ENCODE data around the gene DND1. TPM values are rescaled to one million over a fixed set of nuclear protein-coding genes. Genes with fewer than 3 reads are reported as not detected.
"Not testable (repeated sequence)": the region's sequence is repeated elsewhere in the genome, so short reads cannot be mapped to it uniquely, and the experiment has no call there.

The DND1 gene
- polyA plus RNA-seq, 4 donors, result 0.16 to 3.1 (median 1.9) TPM

- Histone ChIP-seq H3K27me3 (ENCODE audit: control insufficient read depth in 3 of 3, insufficient read depth in 3 of 3, low read length in 3 of 3) (peaks cover 0 to 28% (median 0%) of the 10 kb centered on the region in 3 donors), H3K36me3 (ENCODE audit: control insufficient read depth in 3 of 3, insufficient read depth in 2 of 3, low read depth in 1 of 3, low read length in 3 of 3) (no peaks in the 10 kb centered on the region), H3K27ac (ENCODE audit: low read depth in 1 of 3, low read length in 2 of 3) (no peak overlapping the region), H3K4me1 (ENCODE audit: control insufficient read depth in 3 of 3, insufficient read depth in 2 of 3, low read depth in 1 of 3, low read length in 2 of 3) (peaks cover 2 to 6% (median 6%) of the 10 kb centered on the region in 3 donors), H3K4me3 (ENCODE audit: low read depth in 1 of 3, low read length in 3 of 3) (no peak overlapping the region), H3K9me3 (ENCODE audit: control insufficient read depth in 2 of 2, insufficient read depth in 1 of 2, low read depth in 1 of 2, low read length in 1 of 2) (peaks cover 0 to 11% of the 10 kb centered on the region in 2 donors)
- 87 to 93% (median 90%) methylated on average over 4 of the region's 4 CpGs for WGBS, 3 donors
- FAIRE-seq (no peak), DNase-seq (no peak)
These were observed 42.3 kb downstream of the DND1 start for GRCh38 chr5:140631036-140631417.

- Histone ChIP-seq H3K4me1 (ENCODE audit: control insufficient read depth in 3 of 3, insufficient read depth in 2 of 3, low read depth in 1 of 3, low read length in 2 of 3) (peaks cover 2 to 6% (median 6%) of the 10 kb centered on the region in 3 donors), H3K9me3 (ENCODE audit: control insufficient read depth in 2 of 2, insufficient read depth in 1 of 2, low read depth in 1 of 2, low read length in 1 of 2) (peaks cover 0 to 11% of the 10 kb centered on the region in 2 donors), H3K4me3 (ENCODE audit: low read depth in 1 of 3, low read length in 3 of 3) (no peak overlapping the region), H3K36me3 (ENCODE audit: control insufficient read depth in 3 of 3, insufficient read depth in 2 of 3, low read depth in 1 of 3, low read length in 3 of 3) (no peaks in the 10 kb centered on the region), H3K27ac (ENCODE audit: low read depth in 1 of 3, low read length in 2 of 3) (peak overlapping the region in 1 of 3 donors; percentile 27), H3K27me3 (ENCODE audit: control insufficient read depth in 3 of 3, insufficient read depth in 3 of 3, low read length in 3 of 3) (peaks cover 0 to 28% (median 0%) of the 10 kb centered on the region in 3 donors)
- WGBS, 3 donors, result 64 to 77% (median 68%) methylated on average over 2 of the region's 2 CpGs
- DNase-seq, result no peak
- no peak for FAIRE-seq
These were observed 42.9 kb downstream of the DND1 start for GRCh38 chr5:140630292-140631035.

- DNase-seq (no peak), FAIRE-seq (no peak)
- no peak overlapping the region for H3K4me3 ChIP-seq (ENCODE audit: low read depth in 1 of 3, low read length in 3 of 3)
- peaks cover 0 to 25% (median 0%) of the 10 kb centered on the region in 3 donors for H3K27me3 ChIP-seq (ENCODE audit: control insufficient read depth in 3 of 3, insufficient read depth in 3 of 3, low read length in 3 of 3)
- 71 to 88% (median 80%) methylated on average over 1 of the region's 1 CpG for WGBS, 3 donors
- no peaks in the 10 kb centered on the region for H3K36me3 ChIP-seq (ENCODE audit: control insufficient read depth in 3 of 3, insufficient read depth in 2 of 3, low read depth in 1 of 3, low read length in 3 of 3)
- peaks cover 0 to 11% of the 10 kb centered on the region in 2 donors for H3K9me3 ChIP-seq (ENCODE audit: control insufficient read depth in 2 of 2, insufficient read depth in 1 of 2, low read depth in 1 of 2, low read length in 1 of 2)
- H3K4me1 ChIP-seq (ENCODE audit: control insufficient read depth in 3 of 3, insufficient read depth in 2 of 3, low read depth in 1 of 3, low read length in 2 of 3), result peaks cover 2 to 6% (median 6%) of the 10 kb centered on the region in 3 donors
- H3K27ac ChIP-seq (ENCODE audit: low read depth in 1 of 3, low read length in 2 of 3), result no peak overlapping the region
These were observed 44.7 kb downstream of the DND1 start for GRCh38 chr5:140628711-140629110.

GRCh38 chr5:140627972-140628371, 45.4 kb downstream of the DND1 start:
- peaks cover 0 to 11% of the 10 kb centered on the region in 2 donors for H3K9me3 ChIP-seq (ENCODE audit: control insufficient read depth in 2 of 2, insufficient read depth in 1 of 2, low read depth in 1 of 2, low read length in 1 of 2)
- DNase-seq, result no peak
- 88 to 94% (median 91%) methylated on average over 6 of the region's 6 CpGs for WGBS, 3 donors
- peaks cover 0 to 4% (median 3%) of the 10 kb centered on the region in 3 donors for H3K4me1 ChIP-seq (ENCODE audit: control insufficient read depth in 3 of 3, insufficient read depth in 2 of 3, low read depth in 1 of 3, low read length in 2 of 3)
- H3K27me3 ChIP-seq (ENCODE audit: control insufficient read depth in 3 of 3, insufficient read depth in 3 of 3, low read length in 3 of 3), result peaks cover 0 to 22% (median 0%) of the 10 kb centered on the region in 3 donors
- FAIRE-seq, result no peak
- no peak overlapping the region for H3K4me3 ChIP-seq (ENCODE audit: low read depth in 1 of 3, low read length in 3 of 3)
- no peak overlapping the region for H3K27ac ChIP-seq (ENCODE audit: low read depth in 1 of 3, low read length in 2 of 3)
- no peaks in the 10 kb centered on the region for H3K36me3 ChIP-seq (ENCODE audit: control insufficient read depth in 3 of 3, insufficient read depth in 2 of 3, low read depth in 1 of 3, low read length in 3 of 3)

GRCh38 chr5:140624886-140625285, 48.5 kb downstream of the DND1 start:
- not testable (repeated sequence) for DNase-seq; H3K4me3 ChIP-seq (ENCODE audit: low read depth in 1 of 3, low read length in 3 of 3); H3K27me3 ChIP-seq (ENCODE audit: control insufficient read depth in 3 of 3, insufficient read depth in 3 of 3, low read length in 3 of 3); FAIRE-seq; H3K27ac ChIP-seq (ENCODE audit: low read depth in 1 of 3, low read length in 2 of 3); H3K36me3 ChIP-seq (ENCODE audit: control insufficient read depth in 3 of 3, insufficient read depth in 2 of 3, low read depth in 1 of 3, low read length in 3 of 3); H3K4me1 ChIP-seq (ENCODE audit: control insufficient read depth in 3 of 3, insufficient read depth in 2 of 3, low read depth in 1 of 3, low read length in 2 of 3)
- H3K9me3 ChIP-seq (ENCODE audit: control insufficient read depth in 2 of 2, insufficient read depth in 1 of 2, low read depth in 1 of 2, low read length in 1 of 2), result peaks cover 0 to 11% of the 10 kb centered on the region in 2 donors
- 87 to 88% (median 88%) methylated on average over 10 of the region's 10 CpGs for WGBS, 3 donors

- not testable (repeated sequence) for H3K27me3 ChIP-seq (ENCODE audit: control insufficient read depth in 3 of 3, insufficient read depth in 3 of 3, low read length in 3 of 3); FAIRE-seq; H3K36me3 ChIP-seq (ENCODE audit: control insufficient read depth in 3 of 3, insufficient read depth in 2 of 3, low read depth in 1 of 3, low read length in 3 of 3); H3K27ac ChIP-seq (ENCODE audit: low read depth in 1 of 3, low read length in 2 of 3); DNase-seq; H3K4me1 ChIP-seq (ENCODE audit: control insufficient read depth in 3 of 3, insufficient read depth in 2 of 3, low read depth in 1 of 3, low read length in 2 of 3); H3K4me3 ChIP-seq (ENCODE audit: low read depth in 1 of 3, low read length in 3 of 3); H3K9me3 ChIP-seq (ENCODE audit: control insufficient read depth in 2 of 2, insufficient read depth in 1 of 2, low read depth in 1 of 2, low read length in 1 of 2)
These were observed 50.3 kb downstream of the DND1 start for GRCh38 chr5:140623061-140623460.

GRCh38 chr5:140622301-140622700, 51.1 kb downstream of the DND1 start:
- 76 to 87% (median 84%) methylated on average over 3 of the region's 3 CpGs for WGBS, 3 donors
- Histone ChIP-seq H3K4me3 (ENCODE audit: low read depth in 1 of 3, low read length in 3 of 3) (no peak overlapping the region), H3K27ac (ENCODE audit: low read depth in 1 of 3, low read length in 2 of 3) (no peak overlapping the region), H3K36me3 (ENCODE audit: control insufficient read depth in 3 of 3, insufficient read depth in 2 of 3, low read depth in 1 of 3, low read length in 3 of 3) (no peaks in the 10 kb centered on the region), H3K27me3 (ENCODE audit: control insufficient read depth in 3 of 3, insufficient read depth in 3 of 3, low read length in 3 of 3) (no peaks in the 10 kb centered on the region), H3K4me1 (ENCODE audit: control insufficient read depth in 3 of 3, insufficient read depth in 2 of 3, low read depth in 1 of 3, low read length in 2 of 3) (no peaks in the 10 kb centered on the region), H3K9me3 (ENCODE audit: control insufficient read depth in 2 of 2, insufficient read depth in 1 of 2, low read depth in 1 of 2, low read length in 1 of 2) (no peaks in the 10 kb centered on the region)
- FAIRE-seq (no peak), DNase-seq (no peak)

All from small intestine (tissue), 7 donors.